SK-N-MC (cell line): ENCODE data around the gene NES.

Source experiments
- DNase-seq: peaks from one replicate; pipeline ENCODE4 v3.0.0-alpha.2; 2011; ENCODE audit warnings: low read depth, low spot score
- H3K27ac ChIP-seq: fragments of 200-600 bp; sonication (generic); 2 replicates; pipeline ENCODE4 v1.5.1; 2016; ENCODE audit warnings: mixed run types
- H3K36me3 ChIP-seq: fragments of 200-600 bp; sonication (generic); 2 replicates; pipeline ENCODE4 v1.6.1; 2017; ENCODE audit warnings: antibody characterized with exemption, low read length, mixed read lengths; ENCODE audit not compliant: insufficient read depth
- H3K4me3 ChIP-seq: fragments of 200-600 bp; sonication (generic); 2 replicates; pipeline ENCODE4 v1.5.1; 2016
- H3K9ac ChIP-seq: fragments of 200-600 bp; sonication (generic); 2 replicates; pipeline ENCODE4 v1.8.0; 2017; ENCODE audit warnings: mixed run types, mixed read lengths; ENCODE audit not compliant: insufficient read length
- H3K9me3 ChIP-seq: fragments of 200-600 bp; sonication (generic); 2 replicates; pipeline ENCODE4 v1.6.1; 2017; ENCODE audit warnings: low read depth, mild to moderate bottlenecking, antibody characterized with exemption, low read length, moderate library complexity, mixed read lengths
- EZH2 ChIP-seq: fragments of 200-600 bp; sonication (generic); IDR thresholded peaks from one replicate; pipeline ENCODE4 v1.6.1; 2017; ENCODE audit warnings: antibody characterized with exemption
- FOXP2 ChIP-seq: optimal IDR thresholded peaks from 2 replicates; pipeline ENCODE3; 2011; ENCODE audit warnings: mild to moderate bottlenecking, moderate library complexity; ENCODE audit not compliant: insufficient read depth; ENCODE audit errors: extremely low read length, control extremely low read depth
- POLR2AphosphoS5 ChIP-seq: IDR thresholded peaks from 2 replicates; pipeline ENCODE4 v1.6.1; 2012; ENCODE audit warnings: mild to moderate bottlenecking, low read depth, low read length, borderline replicate concordance

NES gene

GRCh38 chr1:156668801-156669637 is 8.2 kb downstream of the NES start:
- H3K9ac ChIP-seq = no peak overlapping the region
- no peak for DNase-seq

GRCh38 chr1:156667968-156668709 is 9.1 kb downstream of the NES start:
- no peak overlapping the region for H3K9ac ChIP-seq
- TF ChIP-seq FOXP2 (no peak), POLR2AphosphoS5 (no peak), EZH2 (no peak)
- no peak overlapping the region for H3K4me3 ChIP-seq
- no peak for DNase-seq
- H3K36me3 ChIP-seq = no peaks in the 10 kb centered on the region
- no peak overlapping the region for H3K27ac ChIP-seq
- H3K9me3 ChIP-seq = no peaks in the 10 kb centered on the region

More at GRCh38 chr1:156668801-156669637, 8.2 kb downstream of the NES start:
- H3K27ac ChIP-seq = no peak overlapping the region
- TF ChIP-seq EZH2 (no peak), POLR2AphosphoS5 (no peak), FOXP2 (no peak)
- H3K4me3 ChIP-seq = no peak overlapping the region
- H3K36me3 ChIP-seq = no peaks in the 10 kb centered on the region
- H3K9me3 ChIP-seq = no peaks in the 10 kb centered on the region

- no peak overlapping the region for H3K9ac ChIP-seq
- no peak overlapping the region for H3K27ac ChIP-seq
- H3K4me3 ChIP-seq = no peak overlapping the region
- no peaks in the 10 kb centered on the region for H3K9me3 ChIP-seq
- TF ChIP-seq EZH2 (no peak), POLR2AphosphoS5 (no peak), FOXP2 (no peak)
- H3K36me3 ChIP-seq = no peaks in the 10 kb centered on the region
- no peak for DNase-seq
These were observed 9.6 kb downstream of the NES start for GRCh38 chr1:156667610-156667967.

DNA sequence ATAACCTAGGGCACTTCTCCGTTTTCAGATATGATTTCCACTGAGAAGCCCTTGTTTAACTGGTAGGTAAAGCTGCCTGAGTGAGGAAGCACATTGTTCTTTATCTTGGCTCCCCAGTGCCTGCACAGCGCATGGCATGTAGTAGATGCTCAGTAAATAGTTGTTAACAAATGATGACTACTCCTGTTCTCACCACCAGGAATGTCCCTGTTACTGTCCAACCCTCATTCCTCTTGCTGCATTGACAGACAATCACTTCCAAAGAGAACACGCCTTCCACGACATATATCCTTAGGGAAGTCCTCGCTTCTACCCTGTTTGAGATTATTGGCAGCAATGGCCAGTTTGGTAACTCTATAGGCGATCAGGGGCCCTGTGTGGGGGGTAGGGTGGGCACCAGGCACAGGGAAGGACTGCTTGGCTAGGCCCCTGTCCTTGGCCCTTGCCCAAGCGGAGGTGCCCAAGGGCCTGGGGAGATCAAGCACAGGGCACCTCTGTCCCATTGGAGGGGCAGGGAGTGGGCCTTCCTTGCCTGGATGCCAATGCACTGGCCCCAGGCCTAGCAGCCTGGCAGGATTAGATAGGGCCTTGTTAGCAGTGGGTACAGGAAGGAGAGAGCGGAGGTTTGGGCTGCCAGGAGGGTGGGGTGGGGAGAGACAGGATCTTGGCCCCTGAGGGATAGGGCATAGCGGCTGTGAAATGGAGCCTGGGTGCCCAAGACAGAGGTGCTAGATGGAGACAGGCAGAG is 10.2 kb downstream of the NES start:
- TF ChIP-seq FOXP2 (no peak), EZH2 (no peak), POLR2AphosphoS5 (no peak)
- Histone ChIP-seq H3K4me3 (no peak overlapping the region), H3K36me3 (no peaks in the 10 kb centered on the region), H3K9ac (no peak overlapping the region), H3K27ac (no peak overlapping the region), H3K9me3 (no peaks in the 10 kb centered on the region)
- no peak for DNase-seq

- no peaks in the 10 kb centered on the region for H3K36me3 ChIP-seq
- no peak overlapping the region for H3K9ac ChIP-seq
- no peaks in the 10 kb centered on the region for H3K9me3 ChIP-seq
- no peak overlapping the region for H3K27ac ChIP-seq
- no peak overlapping the region for H3K4me3 ChIP-seq
- no peak for DNase-seq
- TF ChIP-seq POLR2AphosphoS5 (no peak), FOXP2 (no peak), EZH2 (no peak)
These were observed 11.7 kb downstream of the NES start for GRCh38 chr1:156665539-156665938.

GRCh38 chr1:156664767-156665411 is 12.3 kb downstream of the NES start:
- no peaks in the 10 kb centered on the region for H3K36me3 ChIP-seq
- H3K9ac ChIP-seq = no peak overlapping the region
- no peaks in the 10 kb centered on the region for H3K9me3 ChIP-seq
- no peak overlapping the region for H3K27ac ChIP-seq
- no peak for TF ChIP-seq POLR2AphosphoS5
- no peak for TF ChIP-seq EZH2
- no peak for TF ChIP-seq FOXP2
- H3K4me3 ChIP-seq = no peak overlapping the region
- DNase-seq = no peak

DNA sequence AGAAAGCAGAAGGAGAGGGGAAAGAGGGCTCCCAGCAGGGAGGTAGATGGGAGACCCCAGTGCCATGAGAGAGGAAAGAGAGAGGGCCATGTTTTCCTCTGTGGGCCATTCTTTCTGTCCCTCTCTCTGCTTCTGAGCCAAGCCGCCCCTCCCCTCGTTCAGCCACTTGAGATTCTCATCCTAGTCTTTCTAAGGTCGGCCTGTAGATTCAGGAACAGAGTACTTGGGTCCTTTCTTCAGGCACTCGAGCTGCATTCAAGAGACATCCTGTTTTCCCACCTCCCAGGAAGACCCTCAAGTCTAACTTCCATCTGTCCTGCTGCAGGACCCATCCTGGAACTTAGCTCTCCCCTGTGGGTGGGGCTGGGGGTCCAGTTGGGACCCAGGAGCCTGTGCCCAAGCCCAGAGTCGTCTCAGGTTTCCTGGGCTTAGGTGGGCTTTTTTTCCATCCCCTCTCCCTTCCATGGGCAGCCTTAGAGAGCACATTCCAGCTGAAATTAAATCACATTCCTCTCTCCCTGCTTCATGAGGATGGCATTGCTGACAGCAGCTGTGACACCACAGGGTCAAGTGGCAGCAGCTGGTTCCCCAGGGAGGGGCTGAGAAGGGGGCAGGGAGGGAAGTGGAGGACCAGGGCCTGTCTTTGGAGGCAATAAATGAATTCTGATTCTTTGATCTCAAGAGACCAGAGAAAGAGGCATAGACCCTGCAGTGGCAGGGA is 13.0 kb downstream of the NES start:
- H3K9me3 ChIP-seq = no peaks in the 10 kb centered on the region
- no peak overlapping the region for H3K27ac ChIP-seq
- no peak overlapping the region for H3K9ac ChIP-seq
- H3K4me3 ChIP-seq = no peak overlapping the region
- H3K36me3 ChIP-seq = no peaks in the 10 kb centered on the region
- DNase-seq = no peak
- no peak for TF ChIP-seq FOXP2
- no peak for TF ChIP-seq EZH2
- no peak for TF ChIP-seq POLR2AphosphoS5

DNA sequence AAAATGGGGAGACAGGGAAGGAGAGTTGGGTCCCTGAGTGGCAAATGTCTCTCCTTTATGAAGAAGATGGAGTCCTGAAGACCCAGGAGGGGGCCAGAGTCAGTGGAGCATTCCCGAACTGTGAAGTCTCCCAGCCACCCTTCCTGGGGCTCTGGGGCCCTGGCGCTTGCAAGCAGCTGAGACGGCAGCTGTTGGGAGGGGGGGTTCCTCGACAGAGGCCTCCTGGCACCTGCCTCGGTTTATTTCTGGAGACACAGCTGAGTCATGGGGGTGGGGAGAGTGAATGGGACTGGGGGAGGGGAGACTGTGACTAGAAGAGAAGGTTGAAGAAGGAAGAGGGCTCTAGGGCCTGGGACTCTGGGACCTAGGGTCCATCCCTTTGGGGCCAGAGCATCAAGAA is 14.0 kb downstream of the NES start:
- H3K9ac ChIP-seq = no peak overlapping the region
- TF ChIP-seq FOXP2 (no peak), EZH2 (no peak), POLR2AphosphoS5 (no peak)
- no peak overlapping the region for H3K27ac ChIP-seq
- H3K4me3 ChIP-seq = no peak overlapping the region
- DNase-seq = no peak
- no peaks in the 10 kb centered on the region for H3K36me3 ChIP-seq
- no peaks in the 10 kb centered on the region for H3K9me3 ChIP-seq
